ENCODE measurements around the gene PIN4.
"Not testable (repeated sequence)": the region's sequence is repeated elsewhere in the genome, so short reads cannot be mapped to it uniquely, and the experiment has no call there.

Gene PIN4

DNA sequence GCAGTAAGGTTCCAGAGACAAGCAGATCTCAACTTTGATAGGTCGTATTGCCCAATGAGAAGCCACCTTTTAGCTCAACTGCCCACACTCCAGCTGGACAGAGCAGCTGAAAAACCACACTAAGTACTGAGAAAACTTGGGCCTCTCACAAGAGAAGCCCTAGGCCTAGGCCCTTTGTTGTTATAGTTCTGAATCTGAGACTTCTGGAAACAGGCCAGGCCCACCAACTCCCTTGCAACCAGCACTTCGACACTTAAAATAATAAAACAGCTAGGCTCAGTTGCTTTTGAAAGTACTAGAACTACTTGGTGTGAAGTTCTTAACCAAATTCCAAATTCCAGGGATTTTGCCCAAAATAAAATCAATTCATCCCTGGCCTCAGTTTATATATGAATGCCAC, 36.4 kb upstream of the PIN4 start:
- WGBS, 2 experiments (ENCODE audit: insufficient coverage in 2 of 2) = 0% methylated on average over 1 of the region's 2 CpGs; no CpG with 5 or more reads in 1 of the 2 experiments
- no peaks in the 10 kb centered on the region for H3K9me3 ChIP-seq (ENCODE audit: control insufficient read depth, low read length)
- peaks cover 33% of the 10 kb centered on the region for H3K36me3 ChIP-seq (ENCODE audit: control insufficient read depth, insufficient read depth, low read length)
- no peak overlapping the region for H3K4me3 ChIP-seq (ENCODE audit: extremely low read depth, insufficient read depth, low read length, poor library complexity, severe bottlenecking)
- H3K27ac ChIP-seq (ENCODE audit: low read depth, low read length, severe bottlenecking) = no peak overlapping the region
- H3K4me1 ChIP-seq (ENCODE audit: control insufficient read depth, insufficient read depth, low read length, poor library complexity, severe bottlenecking) = no peaks in the 10 kb centered on the region

GRCh38 chrX:72146527-72146926, 35.0 kb upstream of the PIN4 start:
- Histone ChIP-seq H3K4me1 (ENCODE audit: control insufficient read depth, insufficient read depth, low read length, poor library complexity, severe bottlenecking) (no peaks in the 10 kb centered on the region), H3K4me3 (ENCODE audit: extremely low read depth, insufficient read depth, low read length, poor library complexity, severe bottlenecking) (no peak overlapping the region), H3K36me3 (ENCODE audit: control insufficient read depth, insufficient read depth, low read length) (peaks cover 25% of the 10 kb centered on the region), H3K9me3 (ENCODE audit: control insufficient read depth, low read length) (no peaks in the 10 kb centered on the region), H3K27ac (ENCODE audit: low read depth, low read length, severe bottlenecking) (no peak overlapping the region)
- WGBS, 2 experiments (ENCODE audit: insufficient coverage in 2 of 2) = no CpG with 5 or more reads among the region's 2 CpGs

DNA sequence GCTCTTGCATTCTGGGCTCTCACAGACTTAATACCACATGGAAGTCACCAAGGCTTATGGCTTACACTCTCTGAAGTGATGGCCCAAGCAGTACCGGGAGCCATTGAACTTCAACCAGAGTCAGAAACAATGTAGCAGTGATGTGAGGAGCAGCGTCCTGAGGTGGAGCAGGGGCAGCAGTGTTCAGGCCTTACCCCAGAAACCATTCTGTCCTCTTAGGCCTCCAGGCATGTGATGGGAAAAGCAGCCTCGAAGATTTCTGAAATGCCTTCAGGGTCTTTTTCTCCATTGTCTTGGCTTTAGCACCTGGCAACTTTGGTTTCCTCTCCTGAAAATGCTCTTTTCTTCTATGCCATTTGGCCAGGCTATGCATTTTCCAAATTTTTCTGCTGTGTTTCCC, 22.8 kb upstream of the PIN4 start:
- no peaks in the 10 kb centered on the region for H3K9me3 ChIP-seq (ENCODE audit: control insufficient read depth, low read length)
- no peak overlapping the region for H3K27ac ChIP-seq (ENCODE audit: low read depth, low read length, severe bottlenecking)
- H3K4me3 ChIP-seq (ENCODE audit: extremely low read depth, insufficient read depth, low read length, poor library complexity, severe bottlenecking) = no peak overlapping the region
- H3K4me1 ChIP-seq (ENCODE audit: control insufficient read depth, insufficient read depth, low read length, poor library complexity, severe bottlenecking) = no peaks in the 10 kb centered on the region
- no peaks in the 10 kb centered on the region for H3K36me3 ChIP-seq (ENCODE audit: control insufficient read depth, insufficient read depth, low read length)
- 75 to 100% methylated on average over 1 to 2 of the region's 3 CpGs for WGBS, 2 experiments (ENCODE audit: insufficient coverage in 2 of 2)

- Histone ChIP-seq H3K27ac (ENCODE audit: low read depth, low read length, severe bottlenecking) (no peak overlapping the region), H3K36me3 (ENCODE audit: control insufficient read depth, insufficient read depth, low read length) (no peaks in the 10 kb centered on the region), H3K4me3 (ENCODE audit: extremely low read depth, insufficient read depth, low read length, poor library complexity, severe bottlenecking) (no peak overlapping the region), H3K4me1 (ENCODE audit: control insufficient read depth, insufficient read depth, low read length, poor library complexity, severe bottlenecking) (no peaks in the 10 kb centered on the region), H3K9me3 (ENCODE audit: control insufficient read depth, low read length) (no peaks in the 10 kb centered on the region)
- WGBS, 2 experiments (ENCODE audit: insufficient coverage in 2 of 2) = 94% methylated on average over 3 of the region's 10 CpGs; no CpG with 5 or more reads in 1 of the 2 experiments
Observed at GRCh38 chrX:72159769-72160168, 21.8 kb upstream of the PIN4 start.

DNA sequence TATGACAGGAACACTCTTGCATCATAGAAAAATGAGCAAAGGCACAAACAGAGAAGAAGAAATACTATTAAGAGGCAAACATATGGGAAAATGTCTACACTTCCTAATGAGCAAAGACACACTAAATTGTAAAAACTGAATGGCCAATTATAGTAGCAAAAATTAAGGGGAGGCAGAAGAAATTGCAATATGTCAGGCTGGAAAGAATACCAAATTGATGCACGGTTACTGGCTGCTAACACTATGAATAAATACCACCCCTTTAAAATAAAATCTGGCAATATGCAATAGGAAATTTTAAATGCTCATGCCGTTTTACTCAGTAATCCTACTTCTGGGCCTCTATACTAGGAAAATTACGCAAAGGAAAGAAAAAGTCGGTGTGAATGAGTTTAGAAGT, 16.0 kb upstream of the PIN4 start:
- Histone ChIP-seq H3K4me1 (ENCODE audit: control insufficient read depth, insufficient read depth, low read length, poor library complexity, severe bottlenecking) (no peaks in the 10 kb centered on the region), H3K36me3 (ENCODE audit: control insufficient read depth, insufficient read depth, low read length) (no peaks in the 10 kb centered on the region), H3K4me3 (ENCODE audit: extremely low read depth, insufficient read depth, low read length, poor library complexity, severe bottlenecking) (no peak overlapping the region), H3K27ac (ENCODE audit: low read depth, low read length, severe bottlenecking) (no peak overlapping the region), H3K9me3 (ENCODE audit: control insufficient read depth, low read length) (no peaks in the 10 kb centered on the region)
- no CpG with 5 or more reads among the region's 4 CpGs for WGBS, 2 experiments (ENCODE audit: insufficient coverage in 2 of 2)

DNA sequence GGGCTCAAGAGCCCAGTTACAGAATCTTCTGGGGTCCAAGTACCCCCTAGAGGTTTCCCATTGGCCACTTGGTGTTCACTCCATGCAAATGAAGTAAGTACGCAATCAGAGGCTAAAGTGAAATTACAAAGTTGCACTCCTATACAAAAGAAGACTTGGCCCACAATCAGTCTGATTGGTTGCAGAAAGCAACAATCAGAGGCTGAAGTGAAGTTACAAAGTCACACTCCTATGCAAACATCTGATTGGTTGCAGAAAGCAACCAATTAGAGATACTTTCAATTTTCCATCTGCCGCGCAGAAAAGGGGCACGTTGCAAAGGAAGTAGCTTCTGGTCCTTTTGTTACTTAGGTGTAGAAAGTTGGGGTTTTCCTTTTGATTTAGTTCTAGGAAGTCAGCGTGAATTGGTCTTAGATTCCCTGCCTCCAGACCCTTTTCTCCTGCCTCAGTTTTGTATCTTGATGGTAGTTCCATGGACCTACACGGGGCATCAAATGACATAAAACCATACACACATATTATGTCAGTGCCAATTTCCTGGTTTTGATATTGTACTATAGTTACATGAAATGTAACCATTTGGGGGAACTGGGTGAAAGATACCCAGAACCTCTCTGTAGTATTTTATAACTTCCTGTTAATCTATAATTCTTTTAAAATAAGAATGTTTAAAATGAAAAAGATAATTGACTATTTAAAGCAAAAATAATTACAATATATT, 12.4 kb upstream of the PIN4 start:
- H3K4me3 ChIP-seq (ENCODE audit: extremely low read depth, insufficient read depth, low read length, poor library complexity, severe bottlenecking) = no peak overlapping the region
- H3K27ac ChIP-seq (ENCODE audit: low read depth, low read length, severe bottlenecking) = no peak overlapping the region
- H3K4me1 ChIP-seq (ENCODE audit: control insufficient read depth, insufficient read depth, low read length, poor library complexity, severe bottlenecking) = no peaks in the 10 kb centered on the region
- H3K9me3 ChIP-seq (ENCODE audit: control insufficient read depth, low read length) = no peaks in the 10 kb centered on the region
- no peaks in the 10 kb centered on the region for H3K36me3 ChIP-seq (ENCODE audit: control insufficient read depth, insufficient read depth, low read length)
- no CpG with 5 or more reads among the region's 6 CpGs for WGBS, 2 experiments (ENCODE audit: insufficient coverage in 2 of 2)

- H3K36me3 ChIP-seq (ENCODE audit: control insufficient read depth, insufficient read depth, low read length); H3K4me3 ChIP-seq (ENCODE audit: extremely low read depth, insufficient read depth, low read length, poor library complexity, severe bottlenecking); H3K9me3 ChIP-seq (ENCODE audit: control insufficient read depth, low read length); H3K4me1 ChIP-seq (ENCODE audit: control insufficient read depth, insufficient read depth, low read length, poor library complexity, severe bottlenecking); H3K27ac ChIP-seq (ENCODE audit: low read depth, low read length, severe bottlenecking): not testable (repeated sequence)
- WGBS, 2 experiments (ENCODE audit: insufficient coverage in 2 of 2) = no CpG with 5 or more reads among the region's 5 CpGs
Observed at GRCh38 chrX:72176289-72176688, 5.3 kb upstream of the PIN4 start.

GRCh38 chrX:72176981-72177380, 4.6 kb upstream of the PIN4 start:
- H3K27ac ChIP-seq (ENCODE audit: low read depth, low read length, severe bottlenecking) = no peak overlapping the region
- WGBS, 2 experiments (ENCODE audit: insufficient coverage in 2 of 2) = 100% methylated on average over 1 of the region's 2 CpGs; no CpG with 5 or more reads in 1 of the 2 experiments
- H3K4me1 ChIP-seq (ENCODE audit: control insufficient read depth, insufficient read depth, low read length, poor library complexity, severe bottlenecking) = no peaks in the 10 kb centered on the region

GRCh38 chrX:72180539-72180938, 1.0 kb upstream of the PIN4 start:
- Histone ChIP-seq H3K9me3 (ENCODE audit: control insufficient read depth, low read length) (no peaks in the 10 kb centered on the region), H3K27ac (ENCODE audit: low read depth, low read length, severe bottlenecking) (no peak overlapping the region), H3K36me3 (ENCODE audit: control insufficient read depth, insufficient read depth, low read length) (peaks cover 4% of the 10 kb centered on the region), H3K4me1 (ENCODE audit: control insufficient read depth, insufficient read depth, low read length, poor library complexity, severe bottlenecking) (no peaks in the 10 kb centered on the region), H3K4me3 (ENCODE audit: extremely low read depth, insufficient read depth, low read length, poor library complexity, severe bottlenecking) (peak overlapping the region; percentile 62)
- no CpG with 5 or more reads among the region's 1 CpG for WGBS, 2 experiments (ENCODE audit: insufficient coverage in 2 of 2)

More at GRCh38 chrX:72176981-72177380, 4.6 kb upstream of the PIN4 start:
- Histone ChIP-seq H3K36me3 (ENCODE audit: control insufficient read depth, insufficient read depth, low read length) (no peaks in the 10 kb centered on the region), H3K4me3 (ENCODE audit: extremely low read depth, insufficient read depth, low read length, poor library complexity, severe bottlenecking) (no peak overlapping the region), H3K9me3 (ENCODE audit: control insufficient read depth, low read length) (no peaks in the 10 kb centered on the region)

- peaks cover 16% of the 10 kb centered on the region for H3K36me3 ChIP-seq (ENCODE audit: control insufficient read depth, insufficient read depth, low read length)
- no peaks in the 10 kb centered on the region for H3K4me1 ChIP-seq (ENCODE audit: control insufficient read depth, insufficient read depth, low read length, poor library complexity, severe bottlenecking)
- no peaks in the 10 kb centered on the region for H3K9me3 ChIP-seq (ENCODE audit: control insufficient read depth, low read length)
- WGBS, 2 experiments (ENCODE audit: insufficient coverage in 2 of 2) = 96 to 100% methylated on average over 2 of the region's 2 CpGs
- H3K4me3 ChIP-seq (ENCODE audit: extremely low read depth, insufficient read depth, low read length, poor library complexity, severe bottlenecking) = peak overlapping the region; percentile 62
- no peak overlapping the region for H3K27ac ChIP-seq (ENCODE audit: low read depth, low read length, severe bottlenecking)
Observed at GRCh38 chrX:72182924-72183323, 1.4 kb downstream of the PIN4 start.

GRCh38 chrX:72201836-72202536, 20.4 kb downstream of the PIN4 start:
- Histone ChIP-seq H3K4me1 (ENCODE audit: control insufficient read depth, insufficient read depth, low read length, poor library complexity, severe bottlenecking) (peaks cover 17% of the 10 kb centered on the region), H3K27ac (ENCODE audit: low read depth, low read length, severe bottlenecking) (peak overlapping the region; percentile 91), H3K9me3 (ENCODE audit: control insufficient read depth, low read length) (no peaks in the 10 kb centered on the region), H3K4me3 (ENCODE audit: extremely low read depth, insufficient read depth, low read length, poor library complexity, severe bottlenecking) (no peak overlapping the region), H3K36me3 (ENCODE audit: control insufficient read depth, insufficient read depth, low read length) (peaks cover 57% of the 10 kb centered on the region)
- 79% methylated on average over 3 of the region's 7 CpGs; no CpG with 5 or more reads in 1 of the 2 experiments for WGBS, 2 experiments (ENCODE audit: insufficient coverage in 2 of 2)

Measured in mesodermal cell (in vitro differentiated cells).